ENCODE data around the gene SQSTM1. TPM values are rescaled to one million over a fixed set of nuclear protein-coding genes. Genes with fewer than 3 reads are reported as not detected.

The SQSTM1 gene
- polyA plus RNA-seq, 1 of the 3 experiments (the other 2 are of a cell fraction), result 181 TPM

GRCh38 chr5:179852993-179853547 lies 32.4 kb downstream of the SQSTM1 start:
- Histone ChIP-seq H3K9ac (no peak overlapping the region), H3K36me3 (replicated peaks in 1 of 2; ENCODE audit: control insufficient read depth in 1 of 2, insufficient read depth in 2 of 2, low read length in 1 of 2) (peaks cover 28 to 34% of the 10 kb centered on the region in 2 experiments), H3K4me3 (ENCODE audit: low read depth in 2 of 2, low read length in 1 of 2) (no peak overlapping the region), H4K20me1 (ENCODE audit: insufficient read depth) (no peaks in the 10 kb centered on the region), H2AFZ (ENCODE audit: low read depth) (no peak overlapping the region), H3K9me3 (no peaks in the 10 kb centered on the region), H3K27ac (ENCODE audit: low read depth in 2 of 2, low read length in 1 of 2) (no peak overlapping the region), H3F3A (replicated peaks; ENCODE audit: insufficient read depth) (no peaks in the 10 kb centered on the region), H3K27me3 (ENCODE audit: insufficient read depth) (no peaks in the 10 kb centered on the region), H3K9me2 (no peaks in the 10 kb centered on the region), H3K4me1 (ENCODE audit: control insufficient read depth in 1 of 2, insufficient read depth in 2 of 2, low read depth in 1 of 2, low read length in 1 of 2) (no peaks in the 10 kb centered on the region), H3K4me2 (no peak overlapping the region), H3K79me2 (ENCODE audit: insufficient read depth) (peaks cover 30% of the 10 kb centered on the region)
- no peak for TF ChIP-seq CHD2 (IDR thresholded peaks at IDR 0.05; ENCODE audit: low read length, partially characterized antibody)
- TF ChIP-seq REST (IDR thresholded peaks at IDR 0.05; ENCODE audit: low read depth, low read length), result no peak
- TF ChIP-seq SMC3 (IDR thresholded peaks at IDR 0.05; ENCODE audit: low read depth, low read length), result no peak
- TF ChIP-seq NRF1 (IDR thresholded peaks at IDR 0.05; ENCODE audit: low read depth, low read length), result no peak
- no peak for TF ChIP-seq IRF3 (IDR thresholded peaks at IDR 0.05; ENCODE audit: low read depth, low read length)
- TF ChIP-seq MAX (IDR thresholded peaks at IDR 0.05; ENCODE audit: low read depth), result no peak
- no peak for TF ChIP-seq TAF1 (IDR thresholded peaks at IDR 0.05; ENCODE audit: borderline replicate concordance, low read depth, low read length)
- TF ChIP-seq ELF1 (IDR thresholded peaks at IDR 0.05), result no peak
- no peak for TF ChIP-seq TCF12 (IDR thresholded peaks at IDR 0.05)
- TF ChIP-seq FOXM1 (IDR thresholded peaks at IDR 0.05; ENCODE audit: low read depth), result no peak
- TF ChIP-seq YY1 (IDR thresholded peaks at IDR 0.05; ENCODE audit: low read depth), result no peak
- no peak for TF ChIP-seq POLR2AphosphoS5 (IDR thresholded peaks at IDR 0.05; ENCODE audit: low read depth, low read length)
- TF ChIP-seq NFIC (IDR thresholded peaks at IDR 0.05; ENCODE audit: borderline replicate concordance), result no peak
- TF ChIP-seq FOXJ3 (CRISPR knock-in tag; IDR thresholded peaks at IDR 0.05), result no peak
- TF ChIP-seq, protein P1, sequence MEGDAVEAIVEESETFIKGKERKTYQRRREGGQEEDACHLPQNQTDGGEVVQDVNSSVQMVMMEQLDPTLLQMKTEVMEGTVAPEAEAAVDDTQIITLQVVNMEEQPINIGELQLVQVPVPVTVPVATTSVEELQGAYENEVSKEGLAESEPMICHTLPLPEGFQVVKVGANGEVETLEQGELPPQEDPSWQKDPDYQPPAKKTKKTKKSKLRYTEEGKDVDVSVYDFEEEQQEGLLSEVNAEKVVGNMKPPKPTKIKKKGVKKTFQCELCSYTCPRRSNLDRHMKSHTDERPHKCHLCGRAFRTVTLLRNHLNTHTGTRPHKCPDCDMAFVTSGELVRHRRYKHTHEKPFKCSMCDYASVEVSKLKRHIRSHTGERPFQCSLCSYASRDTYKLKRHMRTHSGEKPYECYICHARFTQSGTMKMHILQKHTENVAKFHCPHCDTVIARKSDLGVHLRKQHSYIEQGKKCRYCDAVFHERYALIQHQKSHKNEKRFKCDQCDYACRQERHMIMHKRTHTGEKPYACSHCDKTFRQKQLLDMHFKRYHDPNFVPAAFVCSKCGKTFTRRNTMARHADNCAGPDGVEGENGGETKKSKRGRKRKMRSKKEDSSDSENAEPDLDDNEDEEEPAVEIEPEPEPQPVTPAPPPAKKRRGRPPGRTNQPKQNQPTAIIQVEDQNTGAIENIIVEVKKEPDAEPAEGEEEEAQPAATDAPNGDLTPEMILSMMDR (IDR thresholded peaks at IDR 0.05), result no peak
- no peak for TF ChIP-seq MXI1 (IDR thresholded peaks at IDR 0.05; ENCODE audit: low read depth, low read length)
- no peak for TF ChIP-seq SIN3A (IDR thresholded peaks at IDR 0.05; ENCODE audit: borderline replicate concordance, low read depth, low read length)
- no peak for TF ChIP-seq GABPA (IDR thresholded peaks at IDR 0.05; ENCODE audit: low read depth)
- DNase-seq, result no peak
- 79% methylated on average over 8 of the region's 8 CpGs for WGBS (ENCODE audit: low lambda C conversion rate)
- ChIA-PET POLR2A (no interaction called here), CTCF (interaction anchor here (0.8 kb wide), 1 partner anchor 9 kb away, joined by 4 read pairs; no protein-coding TSS in a partner anchor)

All from SK-N-SH (cell line).